Heart left ventricle (tissue), 16 donors: ENCODE measurements around the gene CMIP. TPM values are rescaled to one million over a fixed set of nuclear protein-coding genes. Genes with fewer than 3 reads are reported as not detected.

Experiments used
- ATAC-seq, 4 donors: fragments of 200-7000 bp; cut with Tn5 transposase; one replicate each; pipeline ENCODE4 v1.9.1; 2020 to 2022; ENCODE audit warnings: moderate library complexity in 4 of 4, mild to moderate bottlenecking in 3 of 4, moderate number of reproducible peaks in 1 of 4
- DNase-seq, 5 donors: peaks; one replicate each; pipeline ENCODE4 v3.0.0-alpha.2; 2020
- H3K27ac ChIP-seq, 12 donors: fragments of 200-600 bp; sonication (generic) in 4 of 12; one replicate each; pipeline versions ENCODE4 v1.5.0 to v1.8.0; 2016 to 2022; ENCODE audit warnings: mild to moderate bottlenecking in 2 of 12
- H3K27me3 ChIP-seq, 9 donors: fragments of 200-600 bp; sonication (generic) in 2 of 9; one replicate each; pipeline versions ENCODE4 v1.5.1 to v1.8.0; 2016 to 2022; ENCODE audit warnings: mild to moderate bottlenecking in 3 of 9
- H3K36me3 ChIP-seq, 9 donors: fragments of 200-600 bp; sonication (generic) in 2 of 9; one replicate each; pipeline versions ENCODE4 v1.5.0 to v1.8.0; 2018 to 2022; ENCODE audit warnings: mild to moderate bottlenecking in 2 of 9
- H3K4me1 ChIP-seq, 12 donors: fragments of 200-600 bp; sonication (generic) in 4 of 12; one replicate each; pipeline versions ENCODE4 v1.5.0 to v1.8.0; 2016 to 2022; ENCODE audit warnings: mild to moderate bottlenecking in 3 of 12
- H3K4me3 ChIP-seq, 12 donors: fragments of 200-600 bp; sonication (generic) in 4 of 12; one replicate each; pipeline versions ENCODE4 v1.5.0 to v1.8.0; 2017 to 2022; ENCODE audit warnings: mild to moderate bottlenecking in 9 of 12, moderate library complexity in 4 of 12
- H3K9me3 ChIP-seq, 12 donors: fragments of 200-600 bp; sonication (generic) in 4 of 12; one replicate each; pipeline versions ENCODE4 v1.5.0 to v1.8.0; 2016 to 2022; ENCODE audit warnings: mild to moderate bottlenecking in 1 of 12
- CTCF ChIP-seq, 12 donors: fragments of 200-600 bp; sonication (generic) in 4 of 12; IDR thresholded peaks; one replicate each; pipeline versions ENCODE4 v1.5.0 to v1.8.0; 2018 to 2022; ENCODE audit warnings: antibody characterized with exemption in 12 of 12, mild to moderate bottlenecking in 5 of 12
- POLR2A ChIP-seq, 2 donors: fragments of 450-650 bp; IDR thresholded peaks; one replicate each; pipeline ENCODE4 v1.6.1; 2017; ENCODE audit warnings: antibody characterized with exemption in 2 of 2, mild to moderate bottlenecking in 2 of 2, moderate library complexity in 2 of 2
- WGBS, 4 donors: extraction: QIAGEN DNeasy Blood & Tissue Kit in 2 of 4; methylation state at CpG; one replicate each; pipeline versions ENCODE4 v1.1.5 to v1.1.7; 2013 to 2018; 5-methylcytosine and 5-hydroxymethylcytosine counted together
- intact Hi-C, 10 donors: fragments of 100-400 bp; cut with DNase I; formaldehyde crosslinking; loops; one replicate each; pipeline versions ENCODE4 v1.11.1 to v1.14.2; 2022
- polyA plus RNA-seq, 2 donors: library from polyadenylated mRNA; stranded (reverse); fragments of 200-250 nt; gene quantifications; one replicate each; pipeline ENCODE4 v1.2.3, GENCODE V29; 2013
- total RNA-seq, 9 donors: library from RNA; depleted of rRNA in 2 of 9; stranded (reverse); fragments of >200 nt in 2 of 9; fragmentation: NEBNext Ultra II Directional in 3 of 9; extraction: Animal tissue kit (Norgen Biotek cat#: 25700) in 3 of 9; gene quantifications; one replicate each; pipeline versions ENCODE4 v1.1.0 to v1.2.4, GENCODE V29; 2016 to 2023
- donor health status: ischemic (EF 13 %, LVEDD 7.1; RV severe dilation, severe dysfunction).
- donor health status: healthy with polysubstance abuse.
- donor health status: DM: no; HTN: yes; CAD: no.
- donor health status: DM: no; HTN: no; CAD: no.
- donor health status: ischemic (EF 25% LVEDD 6.9; RV normal size, moderate dysfunction).
- donor health status: ischemic (EF 25% LVEDD 5.7; RV mildly dilated, moderate dysfunction).
- donor health status: healthy.
- donor health status: DM: yes; HTN: yes; CAD: no.
- donor health status: ischemic (EF 35%, LVEDD 5.7; RV mildly dilated, moderate dysfunction).
- donor health status: nonischemic (EF 11% LVEDD 7.7; RV severe dilation, severe dysfunction).
- donor health status: DM: yes; HTN: yes; CAD: no.
- donor health status: PGD.
- donor health status: ischemic (EF 29% LVEDD 5.4; RV normal size, mild dysfunction).
- donor health status: nonischemic (EF 23%, LVEDD 6.1; RV moderate dilation, normal function).

Gene CMIP
- total and polyA plus RNA-seq, 11 donors = 4.1 to 48.8 (median 10.6) TPM

GRCh38 chr16:81432937-81433557 lies 11.6 kb upstream of the CMIP start:
- ATAC-seq = no peak
- H3K9me3 ChIP-seq = no peaks in the 10 kb centered on the region
- intact Hi-C loops = no loop called here
- no peak for DNase-seq
- 75 to 88% (median 82%) methylated on average over 14 of the region's 14 CpGs for WGBS, 4 donors
- H3K36me3 ChIP-seq = no peaks in the 10 kb centered on the region
- peaks cover 0 to 17% (median 0%) of the 10 kb centered on the region in 12 donors for H3K4me1 ChIP-seq
- TF ChIP-seq POLR2A (IDR thresholded peaks at IDR 0.05) = no peak
- no peak for TF ChIP-seq CTCF (IDR thresholded peaks at IDR 0.05)
- no peaks in the 10 kb centered on the region for H3K27me3 ChIP-seq
- no peak overlapping the region for H3K27ac ChIP-seq
- H3K4me3 ChIP-seq = no peak overlapping the region

GRCh38 chr16:81435103-81435502 lies 9.5 kb upstream of the CMIP start:
- TF ChIP-seq POLR2A (IDR thresholded peaks at IDR 0.05) (no peak), CTCF (IDR thresholded peaks at IDR 0.05) (no peak)
- H3K27me3 ChIP-seq = no peaks in the 10 kb centered on the region
- H3K4me3 ChIP-seq = no peak overlapping the region
- DNase-seq = no peak
- 81 to 96% (median 89%) methylated on average over 3 of the region's 3 CpGs for WGBS, 4 donors
- intact Hi-C loops = no loop called here
- H3K36me3 ChIP-seq = no peaks in the 10 kb centered on the region
- no peaks in the 10 kb centered on the region for H3K9me3 ChIP-seq
- H3K4me1 ChIP-seq = peaks cover 0 to 22% (median 0%) of the 10 kb centered on the region in 12 donors
- H3K27ac ChIP-seq = no peak overlapping the region
- ATAC-seq = no peak

GRCh38 chr16:81435567-81435966 lies 9.0 kb upstream of the CMIP start:
- intact Hi-C loops = no loop called here

DNA sequence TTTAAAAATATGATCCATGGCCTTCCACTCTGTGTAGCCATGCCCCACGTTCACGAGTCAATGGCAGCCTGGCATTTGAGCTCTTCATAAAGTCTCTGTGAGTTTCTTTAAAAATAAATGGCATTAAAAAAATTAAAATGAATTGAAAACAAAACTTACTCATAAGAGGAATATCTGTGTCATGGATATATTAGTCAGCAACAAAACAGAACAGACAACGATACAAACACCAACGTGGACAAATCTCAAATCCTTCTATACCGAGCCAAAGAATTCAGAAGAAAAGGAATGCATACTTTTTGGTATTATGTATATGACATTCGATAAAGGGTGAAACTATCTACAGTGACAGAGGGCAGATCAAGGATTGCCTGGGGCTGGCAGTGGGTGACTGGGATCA lies 8.2 kb upstream of the CMIP start:
- 92 to 95% (median 94%) methylated on average over 6 of the region's 6 CpGs for WGBS, 4 donors
- H3K4me3 ChIP-seq = no peak overlapping the region
- no peak overlapping the region for H3K27ac ChIP-seq
- no peaks in the 10 kb centered on the region for H3K36me3 ChIP-seq
- H3K9me3 ChIP-seq = no peaks in the 10 kb centered on the region
- TF ChIP-seq CTCF (IDR thresholded peaks at IDR 0.05) (no peak), POLR2A (IDR thresholded peaks at IDR 0.05) (no peak)
- DNase-seq (no peak), ATAC-seq (no peak)
- no peaks in the 10 kb centered on the region for H3K27me3 ChIP-seq
- peaks cover 0 to 19% (median 0%) of the 10 kb centered on the region in 12 donors for H3K4me1 ChIP-seq
- intact Hi-C loops = no loop called here

More at GRCh38 chr16:81435567-81435966, 9.0 kb upstream of the CMIP start:
- ATAC-seq (no peak), DNase-seq (no peak)
- Histone ChIP-seq H3K4me1 (peaks cover 0 to 22% (median 0%) of the 10 kb centered on the region in 12 donors), H3K9me3 (no peaks in the 10 kb centered on the region), H3K4me3 (no peak overlapping the region), H3K27ac (no peak overlapping the region), H3K27me3 (no peaks in the 10 kb centered on the region), H3K36me3 (no peaks in the 10 kb centered on the region)
- WGBS, 4 donors = 80 to 94% (median 93%) methylated on average over 2 of the region's 2 CpGs
- no peak for TF ChIP-seq CTCF (IDR thresholded peaks at IDR 0.05)
- no peak for TF ChIP-seq POLR2A (IDR thresholded peaks at IDR 0.05)
